Neuron (in vitro differentiated cells): Measurements from ENCODE around the gene USP34.
"Not testable (repeated sequence)": the region's sequence is repeated elsewhere in the genome, so short reads cannot be mapped to it uniquely, and the experiment has no call there.

ENCODE experiments used
- H2AFZ ChIP-seq: one replicate; pipeline ENCODE4 v1.6.1; 2013; ENCODE audit warnings: low read depth, mild to moderate bottlenecking, inconsistent platforms, low read length, moderate library complexity
- H3K27me3 ChIP-seq: one replicate; pipeline ENCODE4 v1.6.1; 2013; ENCODE audit warnings: low read length; ENCODE audit not compliant: insufficient read depth
- H3K36me3 ChIP-seq: one replicate; pipeline ENCODE4 v1.6.1; 2013; ENCODE audit warnings: low read length; ENCODE audit not compliant: insufficient read depth
- H3K4me1 ChIP-seq: one replicate; pipeline ENCODE4 v1.6.1; 2013; ENCODE audit warnings: low read length; ENCODE audit not compliant: insufficient read depth
- H3K4me3 ChIP-seq: 2 replicates; pipeline ENCODE4 v1.5.1; 2013; ENCODE audit warnings: mild to moderate bottlenecking, low read length, moderate library complexity
- H3K9me3 ChIP-seq: one replicate; pipeline ENCODE4 v1.6.1; 2013; ENCODE audit warnings: low read length

USP34 gene

GRCh38 chr2:61218076-61218816, 252.6 kb downstream of the USP34 start:
- no peak overlapping the region for H2AFZ ChIP-seq
- H3K27me3 ChIP-seq, result no peaks in the 10 kb centered on the region
- H3K4me3 ChIP-seq, result no peak overlapping the region
- H3K9me3 ChIP-seq, result no peaks in the 10 kb centered on the region
- peaks cover 56% of the 10 kb centered on the region for H3K36me3 ChIP-seq
- H3K4me1 ChIP-seq, result no peaks in the 10 kb centered on the region

GRCh38 chr2:61214171-61214570, 256.7 kb downstream of the USP34 start:
- no peaks in the 10 kb centered on the region for H3K4me1 ChIP-seq
- H2AFZ ChIP-seq, result no peak overlapping the region
- H3K27me3 ChIP-seq, result no peaks in the 10 kb centered on the region
- H3K9me3 ChIP-seq, result no peaks in the 10 kb centered on the region
- H3K4me3 ChIP-seq, result no peak overlapping the region
- peaks cover 55% of the 10 kb centered on the region for H3K36me3 ChIP-seq

GRCh38 chr2:61210332-61210981, 260.4 kb downstream of the USP34 start:
- Histone ChIP-seq H3K27me3 (no peaks in the 10 kb centered on the region), H2AFZ (no peak overlapping the region), H3K4me1 (no peaks in the 10 kb centered on the region), H3K36me3 (peaks cover 73% of the 10 kb centered on the region), H3K9me3 (no peaks in the 10 kb centered on the region), H3K4me3 (no peak overlapping the region)

GRCh38 chr2:61205132-61205531, 265.8 kb downstream of the USP34 start:
- Histone ChIP-seq H3K9me3 (no peaks in the 10 kb centered on the region), H3K27me3 (no peaks in the 10 kb centered on the region), H3K4me3 (no peak overlapping the region), H3K4me1 (no peaks in the 10 kb centered on the region), H2AFZ (no peak overlapping the region), H3K36me3 (peaks cover 81% of the 10 kb centered on the region)

- Histone ChIP-seq H3K4me3 (no peak overlapping the region), H3K27me3 (no peaks in the 10 kb centered on the region), H3K36me3 (peaks cover 35% of the 10 kb centered on the region), H2AFZ (no peak overlapping the region), H3K4me1 (no peaks in the 10 kb centered on the region), H3K9me3 (no peaks in the 10 kb centered on the region)
These were observed 274.2 kb downstream of the USP34 start for GRCh38 chr2:61196671-61197070.

- H3K4me3 ChIP-seq, H3K4me1 ChIP-seq, H2AFZ ChIP-seq, H3K9me3 ChIP-seq, H3K27me3 ChIP-seq: not testable (repeated sequence)
- H3K36me3 ChIP-seq, result peaks cover 38% of the 10 kb centered on the region
These were observed 276.2 kb downstream of the USP34 start for GRCh38 chr2:61194646-61195045.

- no peaks in the 10 kb centered on the region for H3K9me3 ChIP-seq
- H2AFZ ChIP-seq, result no peak overlapping the region
- no peaks in the 10 kb centered on the region for H3K27me3 ChIP-seq
- no peak overlapping the region for H3K4me3 ChIP-seq
- no peaks in the 10 kb centered on the region for H3K4me1 ChIP-seq
- peaks cover 41% of the 10 kb centered on the region for H3K36me3 ChIP-seq
These were observed 277.0 kb downstream of the USP34 start for GRCh38 chr2:61193670-61194561.

- H3K27me3 ChIP-seq, result no peaks in the 10 kb centered on the region
- peaks cover 90% of the 10 kb centered on the region for H3K36me3 ChIP-seq
- H2AFZ ChIP-seq, result no peak overlapping the region
- H3K9me3 ChIP-seq, result no peaks in the 10 kb centered on the region
- no peak overlapping the region for H3K4me3 ChIP-seq
- H3K4me1 ChIP-seq, result peaks cover 5% of the 10 kb centered on the region
These were observed 283.8 kb downstream of the USP34 start for GRCh38 chr2:61187085-61187484.

- no peaks in the 10 kb centered on the region for H3K27me3 ChIP-seq
- H3K9me3 ChIP-seq, result no peaks in the 10 kb centered on the region
- H3K36me3 ChIP-seq, result peaks cover 93% of the 10 kb centered on the region
- peaks cover 5% of the 10 kb centered on the region for H3K4me1 ChIP-seq
- H2AFZ ChIP-seq, result no peak overlapping the region
- no peak overlapping the region for H3K4me3 ChIP-seq
These were observed 285.6 kb downstream of the USP34 start for GRCh38 chr2:61185231-61185728.

GRCh38 chr2:61184263-61184662, 286.6 kb downstream of the USP34 start:
- no peak overlapping the region for H2AFZ ChIP-seq
- no peaks in the 10 kb centered on the region for H3K9me3 ChIP-seq
- H3K4me1 ChIP-seq, result peaks cover 7% of the 10 kb centered on the region
- H3K27me3 ChIP-seq, result no peaks in the 10 kb centered on the region
- H3K36me3 ChIP-seq, result peaks cover 89% of the 10 kb centered on the region
- H3K4me3 ChIP-seq, result no peak overlapping the region

- no peak overlapping the region for H3K4me3 ChIP-seq
- H2AFZ ChIP-seq, result no peak overlapping the region
- no peaks in the 10 kb centered on the region for H3K9me3 ChIP-seq
- peaks cover 87% of the 10 kb centered on the region for H3K36me3 ChIP-seq
- peaks cover 11% of the 10 kb centered on the region for H3K4me1 ChIP-seq
- H3K27me3 ChIP-seq, result no peaks in the 10 kb centered on the region
These were observed 287.1 kb downstream of the USP34 start for GRCh38 chr2:61183795-61184194.

GRCh38 chr2:61182059-61182383, 288.9 kb downstream of the USP34 start:
- no peaks in the 10 kb centered on the region for H3K9me3 ChIP-seq
- no peak overlapping the region for H2AFZ ChIP-seq
- no peak overlapping the region for H3K4me3 ChIP-seq
- peaks cover 20% of the 10 kb centered on the region for H3K4me1 ChIP-seq
- H3K27me3 ChIP-seq, result no peaks in the 10 kb centered on the region
- H3K36me3 ChIP-seq, result peaks cover 70% of the 10 kb centered on the region
